Fibroblast of pulmonary artery (primary cell): ENCODE measurements around the gene MVB12B.

ENCODE experiments used
- DNase-seq: peaks from one replicate; pipeline ENCODE4 v3.0.0-alpha.2; 2010; ENCODE audit warnings: low read depth
- H3K4me3 ChIP-seq: replicated peaks from 2 replicates; pipeline ENCODE4 v1.5.1; 2011; ENCODE audit warnings: low read depth, mild to moderate bottlenecking, control low read depth, low read length, moderate library complexity
- CTCF ChIP-seq: IDR thresholded peaks from 2 replicates; pipeline ENCODE4 v1.5.1; 2011; ENCODE audit warnings: mild to moderate bottlenecking, control low read depth, low read length, inconsistent platforms; ENCODE audit errors: missing control alignments

Gene MVB12B

GRCh38 chr9:126516936-126517832 is 190.6 kb downstream of the MVB12B start:
- H3K4me3 ChIP-seq = peak overlapping the region; percentile 53
- DNase-seq = peak; percentile 78
- no peak for TF ChIP-seq CTCF

GRCh38 chr9:126517833-126518356 is 191.3 kb downstream of the MVB12B start:
- no peak for DNase-seq
- TF ChIP-seq CTCF = no peak
- H3K4me3 ChIP-seq = no peak overlapping the region

- TF ChIP-seq CTCF = no peak
- DNase-seq = no peak
- no peak overlapping the region for H3K4me3 ChIP-seq
Observed at GRCh38 chr9:126518763-126519162, 192.1 kb downstream of the MVB12B start.

GRCh38 chr9:126519660-126520420 is 193.2 kb downstream of the MVB12B start:
- TF ChIP-seq CTCF = no peak
- DNase-seq = no peak
- no peak overlapping the region for H3K4me3 ChIP-seq

- TF ChIP-seq CTCF = no peak
- no peak for DNase-seq
Observed at GRCh38 chr9:126520453-126520852, 193.8 kb downstream of the MVB12B start.

GRCh38 chr9:126521089-126521488 is 194.5 kb downstream of the MVB12B start:
- H3K4me3 ChIP-seq = no peak overlapping the region
- DNase-seq = no peak
- TF ChIP-seq CTCF = no peak

More at GRCh38 chr9:126520453-126520852, 193.8 kb downstream of the MVB12B start:
- no peak overlapping the region for H3K4me3 ChIP-seq
